ENCODE measurements around the gene ZNF664.
"Not testable (repeated sequence)": the region's sequence is repeated elsewhere in the genome, so short reads cannot be mapped to it uniquely, and the experiment has no call there.

- TF ChIP-seq CTCF, POLR2A (IDR thresholded peaks at IDR 0.05): not testable (repeated sequence)
Measured at GRCh38 chr12:123946516-123947505, 26.2 kb upstream of the ZNF664 start.
